Measurements from ENCODE around the gene MTNR1A.

MTNR1A gene

DNA sequence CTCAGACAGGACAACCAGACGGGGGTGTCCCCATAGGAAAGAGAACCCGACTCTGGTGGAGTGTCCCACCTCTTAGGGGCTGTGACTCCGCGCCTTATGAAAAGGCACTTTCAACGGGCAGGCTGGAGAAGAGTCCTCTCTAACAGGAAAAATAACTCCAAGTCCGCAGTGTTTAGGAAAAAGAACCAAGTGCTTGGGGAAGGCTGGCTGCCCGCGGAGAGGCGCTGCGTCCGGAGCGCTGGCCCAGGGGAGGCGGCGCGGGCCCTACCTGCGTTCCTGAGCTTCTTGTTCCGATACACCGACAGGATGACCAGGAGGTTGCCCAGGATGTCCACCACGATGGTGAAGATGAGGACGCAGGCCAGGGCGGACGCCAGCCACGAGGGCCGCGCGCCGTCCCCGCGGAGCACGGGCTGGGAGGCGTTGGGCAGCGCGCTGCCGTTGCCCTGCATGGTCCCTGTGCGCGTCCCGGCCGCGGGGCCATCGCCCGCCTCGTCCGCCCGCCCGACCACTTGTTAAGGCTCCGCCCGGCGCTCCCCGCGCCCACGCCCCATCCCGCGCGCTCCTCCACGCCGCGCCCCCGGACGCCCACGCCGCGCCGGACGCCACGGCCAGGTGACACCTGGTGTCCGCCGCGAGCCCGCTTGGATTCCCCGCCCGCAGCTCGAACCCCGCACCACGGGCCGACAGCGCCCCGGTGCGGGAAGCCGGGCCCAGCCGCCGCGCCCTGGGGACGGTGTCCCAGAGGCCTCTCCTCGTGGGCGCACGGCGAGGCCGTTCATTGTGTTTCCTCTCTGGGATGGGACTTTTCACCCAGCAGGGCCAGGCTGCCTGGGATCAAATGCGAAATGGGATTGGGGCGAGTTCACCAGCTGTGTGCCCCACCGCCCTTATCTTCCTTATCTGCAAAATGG lies at the start of gene MTNR1A:
TSS of gene MTNR1A (minus strand) at position 654 of the 914 bp plus-strand sequence. CDS start at position 452, 202 bp downstream.
- TF ChIP-seq, protein P1, sequence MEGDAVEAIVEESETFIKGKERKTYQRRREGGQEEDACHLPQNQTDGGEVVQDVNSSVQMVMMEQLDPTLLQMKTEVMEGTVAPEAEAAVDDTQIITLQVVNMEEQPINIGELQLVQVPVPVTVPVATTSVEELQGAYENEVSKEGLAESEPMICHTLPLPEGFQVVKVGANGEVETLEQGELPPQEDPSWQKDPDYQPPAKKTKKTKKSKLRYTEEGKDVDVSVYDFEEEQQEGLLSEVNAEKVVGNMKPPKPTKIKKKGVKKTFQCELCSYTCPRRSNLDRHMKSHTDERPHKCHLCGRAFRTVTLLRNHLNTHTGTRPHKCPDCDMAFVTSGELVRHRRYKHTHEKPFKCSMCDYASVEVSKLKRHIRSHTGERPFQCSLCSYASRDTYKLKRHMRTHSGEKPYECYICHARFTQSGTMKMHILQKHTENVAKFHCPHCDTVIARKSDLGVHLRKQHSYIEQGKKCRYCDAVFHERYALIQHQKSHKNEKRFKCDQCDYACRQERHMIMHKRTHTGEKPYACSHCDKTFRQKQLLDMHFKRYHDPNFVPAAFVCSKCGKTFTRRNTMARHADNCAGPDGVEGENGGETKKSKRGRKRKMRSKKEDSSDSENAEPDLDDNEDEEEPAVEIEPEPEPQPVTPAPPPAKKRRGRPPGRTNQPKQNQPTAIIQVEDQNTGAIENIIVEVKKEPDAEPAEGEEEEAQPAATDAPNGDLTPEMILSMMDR (conservative IDR thresholded peaks at IDR 0.05): peak; percentile 76
- no peak within 1 kb of the TSS for H3K27ac ChIP-seq

DNA sequence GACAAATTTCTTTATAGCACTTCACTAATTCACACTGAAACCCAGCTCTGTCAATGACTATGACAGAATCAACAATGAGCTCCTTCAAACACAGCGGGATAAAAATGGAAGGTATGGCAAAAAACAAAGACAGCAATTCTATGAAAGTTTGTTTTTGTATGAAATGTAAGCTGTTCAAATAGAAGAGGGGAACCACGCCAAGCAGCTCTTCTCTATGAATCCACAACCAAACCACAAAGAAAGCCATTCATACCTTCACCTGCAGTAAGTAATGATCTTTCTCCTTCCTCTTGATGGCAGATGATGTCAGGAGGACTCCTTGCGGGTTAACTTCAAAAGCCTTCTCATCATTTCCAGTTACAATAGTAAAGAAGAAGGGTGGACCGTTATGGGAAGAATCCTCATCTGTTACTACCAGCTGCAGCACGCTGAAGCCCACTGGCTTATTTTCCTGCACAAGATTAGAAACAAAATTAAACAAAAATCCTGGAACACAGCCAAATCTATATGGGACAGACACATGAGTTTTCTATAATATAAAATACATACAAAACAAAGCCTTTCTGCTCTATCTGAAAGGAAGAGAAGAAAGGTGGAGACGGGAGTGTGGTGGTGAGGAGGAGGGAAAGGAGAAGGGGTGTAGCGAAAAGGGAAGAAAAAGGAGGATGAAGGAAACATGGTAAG lies 48.9 kb upstream of the MTNR1A start:
- TF ChIP-seq, protein P1 (conservative IDR thresholded peaks at IDR 0.05): no peak
- H3K27ac ChIP-seq: no peak overlapping the region

DNA sequence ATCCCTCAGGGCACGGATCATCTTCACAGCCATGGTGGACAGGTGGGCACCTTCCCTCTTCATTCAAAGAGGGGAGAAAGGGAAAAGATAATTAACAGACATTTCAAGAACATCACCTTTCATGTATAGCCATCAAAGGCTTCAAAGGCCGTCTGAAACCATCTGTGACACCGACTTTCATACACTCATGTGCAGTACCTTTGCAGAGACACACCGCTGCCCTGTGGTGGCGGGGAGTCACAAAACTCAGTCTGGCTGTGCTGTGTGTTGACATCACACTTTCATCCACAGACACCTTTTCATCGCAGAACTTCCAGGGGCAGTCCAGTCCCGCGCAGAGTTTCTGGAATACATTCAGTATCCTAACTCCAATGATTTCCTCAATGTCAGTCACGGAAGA lies 47.6 kb upstream of the MTNR1A start:
- TF ChIP-seq, protein P1 (conservative IDR thresholded peaks at IDR 0.05): no peak

DNA sequence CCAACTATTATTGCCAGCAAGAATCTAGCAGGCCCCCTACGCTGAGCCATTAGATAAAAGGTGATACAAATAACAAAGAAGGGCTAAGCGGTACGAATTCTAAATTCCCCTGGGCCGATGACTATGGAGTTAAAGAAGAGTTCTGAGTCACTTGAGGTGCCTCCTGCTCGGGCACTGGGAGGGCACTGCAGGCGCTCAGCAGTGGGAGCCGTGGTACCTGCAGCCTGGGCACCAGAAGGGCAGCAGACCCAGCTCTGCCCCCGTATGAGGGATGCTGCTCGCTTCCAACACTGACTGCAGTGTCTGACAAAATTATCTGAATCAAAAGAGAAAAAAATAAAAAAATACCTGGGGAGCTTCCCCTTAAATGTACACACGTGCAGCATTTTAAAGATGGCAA lies 44.1 kb upstream of the MTNR1A start:
- H3K27ac ChIP-seq: no peak overlapping the region
- TF ChIP-seq, protein P1 (conservative IDR thresholded peaks at IDR 0.05): no peak

More for the DNA sequence above, 47.6 kb upstream of the MTNR1A start:
- no peak overlapping the region for H3K27ac ChIP-seq

DNA sequence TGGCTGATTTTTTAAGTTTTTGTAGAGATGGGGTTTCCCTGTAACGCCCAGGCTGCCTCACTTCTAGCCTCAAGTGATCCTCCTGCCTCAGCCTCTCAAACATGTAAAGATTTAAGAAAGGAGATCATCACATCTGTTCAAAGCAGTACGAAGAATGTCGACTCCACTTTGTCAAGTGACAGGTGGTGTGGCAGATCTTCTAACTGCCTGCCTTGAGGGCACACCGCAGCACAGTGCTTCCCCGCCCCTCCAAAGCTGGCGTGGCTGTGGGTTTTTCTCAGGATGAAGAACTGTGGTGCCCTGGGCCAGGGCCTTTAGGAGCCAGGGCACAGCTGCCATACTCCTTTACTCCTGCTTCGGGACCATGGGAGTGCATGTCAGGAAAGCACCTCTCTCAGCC lies 43.3 kb upstream of the MTNR1A start:
- H3K27ac ChIP-seq: no peak overlapping the region
- TF ChIP-seq, protein P1 (conservative IDR thresholded peaks at IDR 0.05): no peak

DNA sequence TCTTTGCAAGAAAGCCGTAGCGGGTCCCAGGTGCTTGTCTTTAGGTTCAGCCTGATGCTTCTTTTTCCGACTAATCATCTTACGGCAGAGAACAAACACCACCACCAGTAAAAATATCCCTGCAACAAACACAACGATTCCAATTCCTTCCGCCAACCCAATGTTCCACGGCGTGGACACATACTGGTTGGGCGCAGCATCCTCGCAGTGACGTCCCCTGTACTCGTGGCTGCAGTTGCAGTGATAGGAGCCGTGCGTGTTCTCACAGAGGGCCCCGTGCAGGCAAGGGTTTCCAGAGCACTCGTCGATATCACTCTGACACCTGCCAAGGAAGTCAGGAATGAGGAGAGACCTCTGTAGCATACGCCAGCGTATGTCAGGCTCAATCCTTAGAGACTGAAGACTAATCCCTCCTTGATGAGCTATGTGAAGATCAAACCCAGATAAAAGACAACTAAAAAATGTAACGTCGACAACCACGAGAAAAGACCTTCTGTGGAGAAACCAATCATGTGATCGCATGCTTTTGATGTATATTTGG lies 41.6 kb upstream of the MTNR1A start:
- TF ChIP-seq, protein P1 (conservative IDR thresholded peaks at IDR 0.05): no peak

DNA sequence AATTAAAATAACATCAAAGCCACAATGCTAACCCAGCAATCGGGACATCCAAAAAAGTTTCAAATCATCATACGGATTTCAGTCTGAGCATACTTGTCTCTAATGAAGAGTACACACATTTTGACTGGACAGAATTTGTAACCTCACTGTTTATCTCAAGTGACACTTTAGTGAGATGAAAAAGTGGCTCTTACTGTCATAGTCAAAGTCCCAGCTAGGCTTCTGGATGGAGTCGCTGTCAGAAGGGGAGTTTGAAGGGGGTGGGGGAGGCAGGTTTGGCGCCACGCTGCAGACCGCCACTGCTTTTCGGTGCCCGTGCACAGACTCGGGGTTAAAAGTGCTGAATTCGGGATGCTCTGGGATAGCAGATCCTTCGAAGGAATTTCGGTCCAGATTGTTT lies 41.0 kb upstream of the MTNR1A start:
- H3K27ac ChIP-seq: no peak overlapping the region
- TF ChIP-seq, protein P1 (conservative IDR thresholded peaks at IDR 0.05): no peak

More for the DNA sequence above, 41.6 kb upstream of the MTNR1A start:
- no peak overlapping the region for H3K27ac ChIP-seq

Data from VCaP (cell line).